ENCODE measurements around the gene TRNP1.
"Not testable (repeated sequence)": the region's sequence is repeated elsewhere in the genome, so short reads cannot be mapped to it uniquely, and the experiment has no call there.

TRNP1 gene

GRCh38 chr1:26993237-26994019 lies at the start of gene TRNP1:
Gene TRNP1, plus strand, starts transcription at chr1:26993692. Its CDS starts 95 bp downstream, at chr1:26993787.
- no peaks in the 10 kb centered on the region for H3K9me3 Mint-ChIP-seq
- no peaks in the 10 kb centered on the region for H3K36me3 Mint-ChIP-seq (ENCODE audit: low read depth)
- peaks cover 23% of the 10 kb centered on the region for H3K4me1 Mint-ChIP-seq

GRCh38 chr1:26945138-26945537 lies 48.4 kb upstream of the TRNP1 start:
- H3K36me3 Mint-ChIP-seq (ENCODE audit: low read depth) = peaks cover 43% of the 10 kb centered on the region
- H3K4me1 Mint-ChIP-seq = peaks cover 6% of the 10 kb centered on the region
- no peak overlapping the region for H3K4me3 Mint-ChIP-seq
- no peak overlapping the region for H3K27ac Mint-ChIP-seq
- no peaks in the 10 kb centered on the region for H3K27me3 Mint-ChIP-seq (ENCODE audit: low read depth)
- no peaks in the 10 kb centered on the region for H3K9me3 Mint-ChIP-seq
- TF ChIP-seq, protein P1, sequence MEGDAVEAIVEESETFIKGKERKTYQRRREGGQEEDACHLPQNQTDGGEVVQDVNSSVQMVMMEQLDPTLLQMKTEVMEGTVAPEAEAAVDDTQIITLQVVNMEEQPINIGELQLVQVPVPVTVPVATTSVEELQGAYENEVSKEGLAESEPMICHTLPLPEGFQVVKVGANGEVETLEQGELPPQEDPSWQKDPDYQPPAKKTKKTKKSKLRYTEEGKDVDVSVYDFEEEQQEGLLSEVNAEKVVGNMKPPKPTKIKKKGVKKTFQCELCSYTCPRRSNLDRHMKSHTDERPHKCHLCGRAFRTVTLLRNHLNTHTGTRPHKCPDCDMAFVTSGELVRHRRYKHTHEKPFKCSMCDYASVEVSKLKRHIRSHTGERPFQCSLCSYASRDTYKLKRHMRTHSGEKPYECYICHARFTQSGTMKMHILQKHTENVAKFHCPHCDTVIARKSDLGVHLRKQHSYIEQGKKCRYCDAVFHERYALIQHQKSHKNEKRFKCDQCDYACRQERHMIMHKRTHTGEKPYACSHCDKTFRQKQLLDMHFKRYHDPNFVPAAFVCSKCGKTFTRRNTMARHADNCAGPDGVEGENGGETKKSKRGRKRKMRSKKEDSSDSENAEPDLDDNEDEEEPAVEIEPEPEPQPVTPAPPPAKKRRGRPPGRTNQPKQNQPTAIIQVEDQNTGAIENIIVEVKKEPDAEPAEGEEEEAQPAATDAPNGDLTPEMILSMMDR (IDR thresholded peaks at IDR 0.05; ENCODE audit: unreplicated experiment in 3 of 3) = no peak

More at GRCh38 chr1:26993237-26994019, at the start of gene TRNP1:
- peak within 1 kb of the TSS in 2 of 3 experiments; percentile 42 to 69 for H3K27ac Mint-ChIP-seq
- H3K27me3 Mint-ChIP-seq (ENCODE audit: low read depth) = peaks cover 78% of the 10 kb centered on the region
- TF ChIP-seq, protein P1 (IDR thresholded peaks at IDR 0.05; ENCODE audit: unreplicated experiment in 3 of 3) = no peak
- peak within 1 kb of the TSS; percentile 84 to 89 (median 87) for H3K4me3 Mint-ChIP-seq

GRCh38 chr1:26945728-26946127 lies 47.8 kb upstream of the TRNP1 start:
- no peak overlapping the region for H3K4me3 Mint-ChIP-seq

DNA sequence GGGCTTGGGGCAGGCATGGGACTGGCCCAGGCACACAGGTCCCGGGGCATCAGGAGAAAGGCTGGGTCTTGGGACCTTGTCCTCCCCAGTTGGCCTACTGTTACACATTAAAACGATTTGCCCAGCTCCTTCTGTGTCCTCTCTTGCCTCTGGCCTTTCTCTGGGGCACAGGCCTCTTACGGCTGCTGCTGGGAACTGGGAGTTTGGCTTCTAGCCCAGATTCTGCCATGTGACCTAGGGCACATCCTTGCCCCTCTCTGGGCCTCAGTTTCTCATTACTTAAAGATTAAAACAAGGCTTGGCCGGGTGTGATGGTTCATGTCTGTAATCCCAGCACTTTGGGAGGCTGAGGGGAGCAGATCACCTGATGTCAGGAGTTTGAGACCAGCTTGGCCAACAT lies 47.2 kb upstream of the TRNP1 start:
- no peaks in the 10 kb centered on the region for H3K9me3 Mint-ChIP-seq
- no peak overlapping the region for H3K4me3 Mint-ChIP-seq
- TF ChIP-seq, protein P1 (IDR thresholded peaks at IDR 0.05; ENCODE audit: unreplicated experiment in 3 of 3) = no peak
- peaks cover 5% of the 10 kb centered on the region for H3K27me3 Mint-ChIP-seq (ENCODE audit: low read depth)
- H3K36me3 Mint-ChIP-seq (ENCODE audit: low read depth) = peaks cover 41% of the 10 kb centered on the region
- H3K27ac Mint-ChIP-seq = no peak overlapping the region
- peaks cover 6% of the 10 kb centered on the region for H3K4me1 Mint-ChIP-seq

More at GRCh38 chr1:26945728-26946127, 47.8 kb upstream of the TRNP1 start:
- Mint-ChIP-seq H3K27me3 (ENCODE audit: low read depth) (peaks cover 3% of the 10 kb centered on the region), H3K4me1 (peaks cover 6% of the 10 kb centered on the region), H3K36me3 (ENCODE audit: low read depth) (peaks cover 43% of the 10 kb centered on the region), H3K9me3 (no peaks in the 10 kb centered on the region), H3K27ac (no peak overlapping the region)
- TF ChIP-seq, protein P1 (IDR thresholded peaks at IDR 0.05; ENCODE audit: unreplicated experiment in 3 of 3) = no peak

DNA sequence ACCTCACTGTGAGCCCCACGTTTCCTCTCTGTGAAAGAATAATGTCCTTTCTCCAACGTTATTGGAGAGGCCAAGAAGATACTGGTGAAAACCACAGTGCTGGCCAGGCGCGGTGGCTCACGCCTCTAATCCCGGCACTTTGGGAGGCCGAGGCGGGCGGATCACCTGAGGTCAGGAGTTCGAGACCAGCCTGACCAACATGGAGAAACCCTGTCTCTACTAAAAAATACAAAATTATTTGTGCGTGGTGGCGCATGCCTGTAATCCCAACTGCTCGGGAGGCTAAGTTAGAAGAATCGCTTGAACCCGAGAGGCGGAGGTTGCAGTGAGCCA lies 44.8 kb upstream of the TRNP1 start:
- not testable (repeated sequence) for H3K4me1 Mint-ChIP-seq; H3K27ac Mint-ChIP-seq; H3K4me3 Mint-ChIP-seq; H3K27me3 Mint-ChIP-seq (ENCODE audit: low read depth); H3K9me3 Mint-ChIP-seq
- H3K36me3 Mint-ChIP-seq (ENCODE audit: low read depth) = peaks cover 24% of the 10 kb centered on the region

GRCh38 chr1:26949266-26949925 lies 44.1 kb upstream of the TRNP1 start:
- H3K27ac Mint-ChIP-seq = no peak overlapping the region
- H3K4me1 Mint-ChIP-seq = peaks cover 6% of the 10 kb centered on the region
- H3K27me3 Mint-ChIP-seq (ENCODE audit: low read depth) = peaks cover 7% of the 10 kb centered on the region
- TF ChIP-seq, protein P1 (IDR thresholded peaks at IDR 0.05; ENCODE audit: unreplicated experiment in 3 of 3) = no peak
- no peak overlapping the region for H3K4me3 Mint-ChIP-seq
- H3K9me3 Mint-ChIP-seq = peaks cover 2% of the 10 kb centered on the region
- H3K36me3 Mint-ChIP-seq (ENCODE audit: low read depth) = peaks cover 23% of the 10 kb centered on the region
